ENCODE data around the gene ST3GAL4.

GRCh38 chr11:126343051-126343450 is 12.4 kb upstream of the ST3GAL4 start:
- no peak for TF ChIP-seq CTCF (IDR thresholded peaks at IDR 0.05)
- no peak for TF ChIP-seq POLR2AphosphoS5 (IDR thresholded peaks at IDR 0.05)
